ENCODE measurements around the gene FAM186B.

GRCh38 chr12:49541911-49542505 is 63.4 kb downstream of the FAM186B start:
- no peak for TF ChIP-seq REST (tag by site-specific recombination; IDR thresholded peaks at IDR 0.05)
- no peak for TF ChIP-seq CTCF (tag by site-specific recombination; IDR thresholded peaks at IDR 0.05)
- TF ChIP-seq ZNF660 (tag by site-specific recombination; IDR thresholded peaks at IDR 0.05): no peak
- TF ChIP-seq KLF1 (tag by site-specific recombination; IDR thresholded peaks at IDR 0.05): no peak

Data from HEK293 (cell line).